ENCODE results near the gene MPV17L.

- no peak for TF ChIP-seq CHD2 (IDR thresholded peaks at IDR 0.05; ENCODE audit: low read length, partially characterized antibody)
- no peak for TF ChIP-seq CTCF (IDR thresholded peaks at IDR 0.05)
- TF ChIP-seq RFX5 (IDR thresholded peaks at IDR 0.05; ENCODE audit: low read length) = no peak
- no peak for TF ChIP-seq POLR2AphosphoS5 (IDR thresholded peaks at IDR 0.05; ENCODE audit: low read depth, low read length)
- TF ChIP-seq GATA2 (CRISPR knock-in tag; IDR thresholded peaks at IDR 0.05) = no peak
These were observed 31.2 kb downstream of the MPV17L start for GRCh38 chr16:15426796-15427195.

Measured in SK-N-SH (cell line).